HCT116 (cell line): ENCODE results near the gene TNPO2.

Source experiments
- CTCF ChIP-seq, 3 experiments: fragments of 200-600 bp in 1 of 3; sonication (generic) in 1 of 3; IDR thresholded peaks in 2 of 3; conservative IDR thresholded peaks in 1 of 3; 2 replicates each; pipeline ENCODE4 v1.5.1; 2012 to 2017; ENCODE audit warnings: low read depth in 2 of 3, low read length in 2 of 3, antibody characterized with exemption in 1 of 3, borderline replicate concordance in 1 of 3, control low read depth in 1 of 3, mild to moderate bottlenecking in 1 of 3, mixed read lengths in 1 of 3, mixed run types in 1 of 3, moderate library complexity in 1 of 3; ENCODE audit not compliant: insufficient read depth in 1 of 3
- ELF1 ChIP-seq: IDR thresholded peaks from 2 replicates; pipeline ENCODE4 v1.6.1; 2012; ENCODE audit warnings: low read depth, borderline replicate concordance
- MAX ChIP-seq: IDR thresholded peaks from 2 replicates; pipeline ENCODE4 v1.6.1; 2012
- POLR2A ChIP-seq: IDR thresholded peaks from 2 replicates; pipeline ENCODE4 v1.7.0; 2011; ENCODE audit warnings: borderline replicate concordance; ENCODE audit not compliant: insufficient read depth, insufficient read length; ENCODE audit errors: extremely low read depth
- REST ChIP-seq: IDR thresholded peaks from 2 replicates; pipeline ENCODE4 v1.6.1; 2012; ENCODE audit warnings: low read depth
- YY1 ChIP-seq: IDR thresholded peaks from 2 replicates; pipeline ENCODE4 v1.6.1; 2011; ENCODE audit warnings: low read length, low read depth, moderate library complexity, mild to moderate bottlenecking; ENCODE audit not compliant: insufficient replicate concordance; ENCODE audit errors: extremely low read depth

- TF ChIP-seq REST (no peak), CTCF (IDR thresholded peaks at IDR 0.05 in 2 of 3, conservative IDR thresholded peaks at IDR 0.05 in 1 of 3; ENCODE audit: borderline replicate concordance in 1 of 3, insufficient read depth in 1 of 3, low read depth in 2 of 3, low read length in 2 of 3) (no peak), POLR2A (no peak), ELF1 (no peak), YY1 (no peak), MAX (no peak)
Measured at GRCh38 chr19:12731337-12731736, 7.6 kb upstream of the TNPO2 start.
